Activated naive CD4-positive, alpha-beta T cell treated with Interleukin-2 at 50 U/mL for 16 hours (primary cell): ENCODE results near the gene CHMP4A.
A peak's percentile ranks its signal among the peaks of the same experiment; 100 is the strongest.

Experiments
- DNase-seq: peaks from one replicate; pipeline ENCODE4 v3.0.0-alpha.2; 2020

CHMP4A gene

GRCh38 chr14:24212924-24213865 is at the start of gene CHMP4A:
TSS of gene CHMP4A (minus strand) at chr14:24213488. CDS start at chr14:24213439, 49 bp downstream.
- DNase-seq, result peak; percentile 97

- DNase-seq, result no peak
These were observed 48.7 kb upstream of the CHMP4A start for GRCh38 chr14:24261969-24262327.

- DNase-seq, result no peak
These were observed 48.1 kb upstream of the CHMP4A start for GRCh38 chr14:24261256-24261968.

- DNase-seq, result no peak
These were observed 47.5 kb upstream of the CHMP4A start for GRCh38 chr14:24260780-24261157.

GRCh38 chr14:24260026-24260779 is 46.9 kb upstream of the CHMP4A start:
- no peak for DNase-seq

GRCh38 chr14:24259282-24260025 is 46.2 kb upstream of the CHMP4A start:
- DNase-seq, result no peak

- DNase-seq, result no peak
These were observed 45.4 kb upstream of the CHMP4A start for GRCh38 chr14:24258548-24259265.

GRCh38 chr14:24258119-24258518 is 44.8 kb upstream of the CHMP4A start:
- no peak for DNase-seq

- DNase-seq, result no peak
These were observed 43.7 kb upstream of the CHMP4A start for GRCh38 chr14:24256960-24257359.

GRCh38 chr14:24255931-24256711 is 42.8 kb upstream of the CHMP4A start:
- no peak for DNase-seq

GRCh38 chr14:24255438-24255837 is 42.1 kb upstream of the CHMP4A start:
- DNase-seq, result no peak

GRCh38 chr14:24254630-24255392 is 41.5 kb upstream of the CHMP4A start:
- DNase-seq, result no peak

- no peak for DNase-seq
These were observed 40.6 kb upstream of the CHMP4A start for GRCh38 chr14:24253936-24254335.

- DNase-seq, result no peak
These were observed 39.2 kb upstream of the CHMP4A start for GRCh38 chr14:24252289-24253124.

- no peak for DNase-seq
These were observed 38.6 kb upstream of the CHMP4A start for GRCh38 chr14:24251880-24252288.

GRCh38 chr14:24250354-24250753 is 37.1 kb upstream of the CHMP4A start:
- no peak for DNase-seq

- DNase-seq, result no peak
These were observed 36.1 kb upstream of the CHMP4A start for GRCh38 chr14:24249230-24250021.

- no peak for DNase-seq
These were observed 34.1 kb upstream of the CHMP4A start for GRCh38 chr14:24247422-24247821.
